ENCODE results near the gene PRKAR1B.
"Not testable (repeated sequence)": the region's sequence is repeated elsewhere in the genome, so short reads cannot be mapped to it uniquely, and the experiment has no call there.

Gene PRKAR1B

GRCh38 chr7:757741-758163, 30.7 kb upstream of the PRKAR1B start:
- no peak for DNase-seq (ENCODE audit: low spot score)
- no peak for FAIRE-seq

GRCh38 chr7:756928-757560, 30.0 kb upstream of the PRKAR1B start:
- DNase-seq (ENCODE audit: low spot score) (no peak), FAIRE-seq (no peak)

GRCh38 chr7:756231-756927, 29.3 kb upstream of the PRKAR1B start:
- no peak for DNase-seq (ENCODE audit: low spot score)
- no peak for FAIRE-seq

- DNase-seq (ENCODE audit: low spot score) (no peak), FAIRE-seq (no peak)
Observed at GRCh38 chr7:755413-755805, 28.3 kb upstream of the PRKAR1B start.

- no peak for DNase-seq (ENCODE audit: low spot score)
- FAIRE-seq: no peak
Observed at GRCh38 chr7:754531-755412, 27.7 kb upstream of the PRKAR1B start.

GRCh38 chr7:753190-753589, 26.1 kb upstream of the PRKAR1B start:
- DNase-seq (ENCODE audit: low spot score) (no peak), FAIRE-seq (no peak)

- FAIRE-seq; DNase-seq (ENCODE audit: low spot score): not testable (repeated sequence)
Observed at GRCh38 chr7:752256-752655, 25.2 kb upstream of the PRKAR1B start.

GRCh38 chr7:751826-752225, 24.7 kb upstream of the PRKAR1B start:
- DNase-seq (ENCODE audit: low spot score) (no peak), FAIRE-seq (no peak)

GRCh38 chr7:750111-750905, 23.2 kb upstream of the PRKAR1B start:
- no peak for DNase-seq (ENCODE audit: low spot score)
- FAIRE-seq: no peak

- no peak for FAIRE-seq
- DNase-seq (ENCODE audit: low spot score): no peak
Observed at GRCh38 chr7:749140-749551, 22.1 kb upstream of the PRKAR1B start.

- no peak for FAIRE-seq
- no peak for DNase-seq (ENCODE audit: low spot score)
Observed at GRCh38 chr7:748446-748845, 21.4 kb upstream of the PRKAR1B start.

GRCh38 chr7:747186-747585, 20.1 kb upstream of the PRKAR1B start:
- FAIRE-seq (no peak), DNase-seq (ENCODE audit: low spot score) (no peak)

- FAIRE-seq (no peak), DNase-seq (ENCODE audit: low spot score) (no peak)
Observed at GRCh38 chr7:746155-747061, 19.3 kb upstream of the PRKAR1B start.

- no peak for DNase-seq (ENCODE audit: low spot score)
- no peak for FAIRE-seq
Observed at GRCh38 chr7:745431-746154, 18.5 kb upstream of the PRKAR1B start.

- no peak for DNase-seq (ENCODE audit: low spot score)
- no peak for FAIRE-seq
Observed at GRCh38 chr7:744854-745430, 17.9 kb upstream of the PRKAR1B start.

- not testable (repeated sequence) for FAIRE-seq; DNase-seq (ENCODE audit: low spot score)
Observed at GRCh38 chr7:744128-744520, 17.0 kb upstream of the PRKAR1B start.

- not testable (repeated sequence) for DNase-seq (ENCODE audit: low spot score); FAIRE-seq
Observed at GRCh38 chr7:743341-744127, 16.5 kb upstream of the PRKAR1B start.

GRCh38 chr7:742791-743190, 15.7 kb upstream of the PRKAR1B start:
- DNase-seq (ENCODE audit: low spot score) (no peak), FAIRE-seq (no peak)

Measured in RCC 7860 (cell line).